SK-MEL-5 (cell line): ENCODE results near the gene ZNF639. TPM values are rescaled to one million over a fixed set of nuclear protein-coding genes. Genes with fewer than 3 reads are reported as not detected.
"Not testable (repeated sequence)": the region's sequence is repeated elsewhere in the genome, so short reads cannot be mapped to it uniquely, and the experiment has no call there.

Experiments used
- DNase-seq: peaks from one replicate; pipeline ENCODE4 v3.0.0-alpha.2; 2016; ENCODE audit warnings: low read depth, low spot score
- in situ Hi-C: cut with HindIII; loops from 2 replicates; pipeline ENCODE4 v1.10.0; 2016; ENCODE audit warnings: low sequenced_read_pairs, high pct_unique_total_duplicates, low pct_unique_long_range_greater_than_20kb
- polyA plus RNA-seq, 2 experiments: library from polyadenylated mRNA; depleted of rRNA; stranded (reverse); fragments of >200 nt; gene quantifications; 2 replicates each; pipeline ENCODE4 v1.2.3, GENCODE V29; 2015
- total RNA-seq: library from RNA; depleted of rRNA; stranded (reverse); fragments of >200 nt; shearing (Covaris generic); gene quantifications from 2 replicates; pipeline ENCODE4 v1.2.3, GENCODE V29; 2014; rRNA removed

The ZNF639 gene, protein sequence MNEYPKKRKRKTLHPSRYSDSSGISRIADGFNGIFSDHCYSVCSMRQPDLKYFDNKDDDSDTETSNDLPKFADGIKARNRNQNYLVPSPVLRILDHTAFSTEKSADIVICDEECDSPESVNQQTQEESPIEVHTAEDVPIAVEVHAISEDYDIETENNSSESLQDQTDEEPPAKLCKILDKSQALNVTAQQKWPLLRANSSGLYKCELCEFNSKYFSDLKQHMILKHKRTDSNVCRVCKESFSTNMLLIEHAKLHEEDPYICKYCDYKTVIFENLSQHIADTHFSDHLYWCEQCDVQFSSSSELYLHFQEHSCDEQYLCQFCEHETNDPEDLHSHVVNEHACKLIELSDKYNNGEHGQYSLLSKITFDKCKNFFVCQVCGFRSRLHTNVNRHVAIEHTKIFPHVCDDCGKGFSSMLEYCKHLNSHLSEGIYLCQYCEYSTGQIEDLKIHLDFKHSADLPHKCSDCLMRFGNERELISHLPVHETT
- total RNA-seq, result 39.2 and 39.3 TPM in 2 replicates
- 26.7 and 29.7 TPM in 2 replicates for polyA plus RNA-seq (2015; cell fraction: cytosol; rRNA removed)
- 22.2 and 34.3 TPM in 2 replicates for polyA plus RNA-seq (2015; cell fraction: nucleus; rRNA removed)

GRCh38 chr3:179322286-179323196 lies at the start of gene ZNF639:
ZNF639 (plus strand) TSS chr3:179323031; CDS start chr3:179328294, 5,263 bp downstream.
- DNase-seq, result peak; percentile 79
- in situ Hi-C loops, result loop anchor here (25.0 kb wide), 1 partner anchor 310 kb away; no protein-coding TSS in a partner anchor

DNA sequence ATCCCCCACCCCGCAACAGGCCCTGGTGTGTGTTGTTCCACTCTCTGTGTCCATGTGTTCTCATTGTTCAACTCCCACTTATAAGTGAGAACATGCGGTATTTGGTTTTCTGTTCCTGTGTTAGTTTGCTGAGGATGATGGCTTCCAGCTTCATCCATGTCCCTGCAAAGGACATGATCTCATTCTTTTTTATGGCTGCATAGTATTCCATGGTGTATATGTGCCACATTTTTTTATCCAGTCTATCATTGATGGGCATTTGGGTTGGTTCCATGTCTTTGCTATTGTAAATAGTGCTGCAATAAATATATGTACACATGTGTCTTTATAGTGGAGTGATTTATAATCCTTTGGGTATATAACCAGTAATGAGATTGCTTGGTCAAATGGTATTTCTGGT lies 48.4 kb upstream of the ZNF639 start:
- in situ Hi-C loops, DNase-seq: not testable (repeated sequence)

DNA sequence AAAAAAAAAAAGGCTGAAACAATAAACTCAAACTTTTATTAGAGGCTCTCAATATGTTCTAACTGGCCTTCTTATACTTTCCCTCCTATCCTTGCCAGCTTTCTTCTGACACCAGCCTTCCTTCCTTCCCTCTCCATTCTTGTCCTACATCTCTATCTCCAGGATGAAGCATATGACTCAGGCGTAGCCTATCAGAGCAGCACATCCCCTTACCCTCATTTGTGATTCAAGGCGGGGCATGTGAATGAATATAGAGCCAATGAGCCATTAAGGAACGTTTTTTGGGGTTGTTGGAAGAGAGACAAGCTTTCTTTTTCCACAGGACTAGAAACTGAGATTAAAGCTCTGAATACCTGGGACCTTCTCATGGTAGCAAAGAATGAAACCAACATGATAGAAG lies 46.8 kb upstream of the ZNF639 start:
- in situ Hi-C loops, result no loop called here
- DNase-seq, result no peak

- no peak for DNase-seq
- in situ Hi-C loops, result no loop called here
Observed at GRCh38 chr3:179276743-179277142, 46.1 kb upstream of the ZNF639 start.

GRCh38 chr3:179278151-179278550 lies 44.7 kb upstream of the ZNF639 start:
- in situ Hi-C loops, result no loop called here
- no peak for DNase-seq

DNA sequence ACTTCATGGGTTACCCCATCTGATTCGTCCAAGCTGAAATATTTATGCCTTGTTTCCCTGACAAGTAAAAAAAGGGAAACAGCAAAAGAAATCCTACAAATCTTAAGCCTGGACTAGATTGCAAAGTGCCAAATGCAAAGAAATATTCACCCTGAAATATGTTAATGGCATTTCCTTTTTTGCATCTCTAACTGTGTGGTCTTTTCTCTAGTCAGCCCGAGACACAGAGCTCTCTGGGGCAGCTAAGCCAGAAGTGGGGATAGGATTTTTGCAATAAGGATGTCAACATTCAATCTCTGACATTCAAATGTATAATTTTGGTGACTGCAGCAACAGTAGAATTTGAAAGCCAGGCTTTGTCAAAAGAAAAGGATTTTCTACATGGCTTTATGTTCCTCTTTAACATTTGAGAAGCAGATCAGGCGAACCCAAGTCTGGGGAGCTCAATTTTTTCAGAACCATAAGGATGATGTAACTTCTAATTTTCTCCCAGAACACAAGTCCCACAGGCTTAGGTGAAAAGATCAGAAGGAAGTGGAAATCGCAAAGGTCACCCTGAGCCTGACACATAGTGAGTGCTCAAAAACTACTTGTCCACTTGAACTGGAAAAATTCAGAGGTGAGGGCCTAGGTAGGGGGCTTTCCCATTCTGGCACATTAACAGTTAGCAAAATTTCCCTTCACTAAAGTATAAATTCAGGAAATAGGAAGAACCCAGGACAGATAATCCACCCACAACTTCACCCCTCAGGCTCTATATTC lies 43.7 kb upstream of the ZNF639 start:
- in situ Hi-C loops, result no loop called here
- no peak for DNase-seq

DNA sequence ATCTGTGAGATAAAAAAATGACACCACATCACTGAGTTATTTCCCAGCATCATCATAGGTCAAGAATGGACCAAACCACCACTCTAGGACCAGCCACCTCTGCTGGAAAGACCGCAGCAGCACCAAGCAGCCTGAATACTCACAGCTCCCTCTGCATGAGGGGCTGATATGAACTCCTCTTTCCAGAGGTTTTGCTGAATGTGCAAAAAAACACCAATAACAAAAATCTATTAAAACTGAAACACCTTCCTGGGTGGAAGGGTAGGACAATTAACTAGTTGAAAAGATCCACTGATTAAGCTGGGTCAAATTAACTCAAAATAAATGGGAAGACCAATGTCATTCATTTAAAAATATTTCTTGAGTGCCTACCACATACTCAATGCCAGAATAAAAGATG lies 43.0 kb upstream of the ZNF639 start:
- in situ Hi-C loops, result no loop called here

GRCh38 chr3:179281825-179282224 lies 41.0 kb upstream of the ZNF639 start:
- in situ Hi-C loops, result no loop called here

More for the DNA sequence above, 43.0 kb upstream of the ZNF639 start:
- no peak for DNase-seq

DNA sequence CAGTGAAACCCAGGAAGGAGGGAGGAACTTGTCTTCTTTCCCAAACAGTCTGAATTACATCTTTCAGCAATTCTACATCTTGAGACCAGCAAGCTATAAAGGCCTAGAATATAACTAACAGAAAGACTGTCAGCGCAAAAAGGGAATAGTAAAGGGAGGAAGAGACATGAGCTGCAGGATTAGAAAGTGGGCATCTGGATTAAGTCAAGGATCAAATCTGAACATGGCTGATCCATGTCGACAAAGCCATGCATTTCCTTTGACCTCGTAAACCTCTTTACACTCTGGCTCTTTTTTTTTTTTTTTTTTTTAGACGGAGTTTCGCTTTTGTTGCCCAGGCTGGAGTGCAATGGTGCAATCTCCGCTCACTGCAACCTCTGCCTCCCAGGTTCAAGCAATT lies 36.5 kb upstream of the ZNF639 start:
- in situ Hi-C loops, result no loop called here
- no peak for DNase-seq

More at GRCh38 chr3:179281825-179282224, 41.0 kb upstream of the ZNF639 start:
- DNase-seq, result no peak

DNA sequence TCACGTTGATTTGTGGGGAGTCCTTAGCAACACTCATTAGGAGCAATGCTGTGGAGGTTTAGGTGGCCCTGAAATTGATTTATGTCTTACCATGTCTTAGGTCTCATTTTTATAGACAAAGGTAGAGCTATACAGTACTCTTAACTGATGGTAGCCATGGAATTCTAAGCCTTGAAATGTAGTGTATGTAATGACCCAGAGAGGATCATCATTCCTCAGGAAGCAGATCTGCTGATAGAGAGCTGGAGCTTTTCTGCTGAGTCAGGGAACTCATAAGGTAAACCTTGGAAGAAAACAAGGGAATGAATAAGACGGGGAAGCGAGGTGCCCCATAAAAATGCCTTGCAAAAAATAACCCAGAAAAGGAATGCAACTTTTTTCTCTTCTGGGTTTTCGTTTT lies 34.0 kb upstream of the ZNF639 start:
- no peak for DNase-seq
- in situ Hi-C loops, result no loop called here

- in situ Hi-C loops, result no loop called here
- no peak for DNase-seq
Observed at GRCh38 chr3:179289295-179289694, 33.5 kb upstream of the ZNF639 start.

- DNase-seq, result no peak
- in situ Hi-C loops, result no loop called here
Observed at GRCh38 chr3:179292450-179292849, 30.4 kb upstream of the ZNF639 start.

- DNase-seq, result peak; percentile 45
- in situ Hi-C loops, result no loop called here
Observed at GRCh38 chr3:179297971-179298725, 24.7 kb upstream of the ZNF639 start.

- in situ Hi-C loops, result no loop called here
- DNase-seq, result no peak
Observed at GRCh38 chr3:179299316-179299715, 23.5 kb upstream of the ZNF639 start.

DNA sequence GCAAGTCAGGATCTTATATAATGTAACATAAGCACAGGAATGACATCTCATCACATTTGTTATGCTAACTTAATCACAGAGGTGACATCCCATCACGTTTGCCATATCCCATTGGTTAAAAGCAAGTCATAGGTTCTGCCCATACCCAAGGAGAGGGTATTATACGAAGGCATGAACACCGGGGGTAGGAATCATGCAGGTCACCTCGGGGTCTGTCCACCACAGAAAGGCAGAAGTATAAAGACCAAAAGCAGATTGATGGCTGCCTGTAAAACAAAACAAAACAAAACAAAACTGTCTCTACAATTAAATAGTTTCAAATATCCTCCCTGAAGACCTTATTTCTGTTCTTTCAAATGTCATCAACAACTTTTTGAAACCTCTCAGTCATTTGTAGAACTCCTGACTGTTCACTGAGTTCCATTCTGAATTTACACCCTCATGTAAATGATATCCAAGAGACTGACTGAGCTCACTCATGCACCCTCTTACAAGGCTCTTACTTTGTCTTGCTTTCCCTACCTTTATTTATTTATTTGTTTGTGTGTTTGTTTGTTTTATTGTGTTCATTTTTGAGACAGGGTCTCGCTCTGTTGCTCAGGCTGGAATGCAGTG lies 22.7 kb upstream of the ZNF639 start:
- in situ Hi-C loops, result loop anchor here (25.0 kb wide), 1 partner anchor 288 kb away; no protein-coding TSS in a partner anchor
- no peak for DNase-seq

DNA sequence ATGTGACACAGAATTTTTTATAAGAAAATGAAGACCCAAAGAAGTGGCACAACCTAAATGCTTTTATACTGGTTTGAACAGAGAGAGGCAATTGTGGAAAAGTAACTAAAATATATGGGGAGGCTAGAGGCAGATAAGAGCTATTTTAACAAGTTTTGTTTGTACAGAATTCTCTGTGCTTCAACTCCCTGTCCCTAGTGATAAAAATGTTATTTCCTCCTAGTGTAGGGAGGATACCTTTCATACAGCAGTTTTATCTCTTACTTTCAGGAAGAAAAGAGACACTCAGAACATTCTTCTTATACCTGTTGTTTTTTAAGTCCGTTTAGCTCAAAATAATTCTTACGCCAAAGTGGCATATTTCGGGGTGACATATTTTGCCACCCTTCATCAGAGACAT lies 21.2 kb upstream of the ZNF639 start:
- in situ Hi-C loops, result loop anchor here (25.0 kb wide), 1 partner anchor 289 kb away; no protein-coding TSS in a partner anchor
- no peak for DNase-seq
